KMS-11 (cell line): ENCODE results near the gene MFSD6.

Experiments used
- H2AFZ ChIP-seq: fragments of 200-600 bp; sonication (generic); 2 replicates; pipeline ENCODE4 v1.6.1; 2016; ENCODE audit warnings: antibody characterized with exemption, mixed run types, low read depth
- H3K27ac ChIP-seq: fragments of 200-600 bp; sonication (generic); 2 replicates; pipeline ENCODE4 v1.6.1; 2016; ENCODE audit warnings: mild to moderate bottlenecking, mixed run types
- H3K27me3 ChIP-seq: fragments of 200-600 bp; sonication (generic); 2 replicates; pipeline ENCODE4 v1.6.1; 2017; ENCODE audit warnings: mild to moderate bottlenecking, low read depth, mixed run types, moderate library complexity; ENCODE audit not compliant: insufficient read depth
- H3K36me3 ChIP-seq: fragments of 200-600 bp; sonication (generic); 2 replicates; pipeline ENCODE4 v1.6.1; 2017; ENCODE audit warnings: mild to moderate bottlenecking, mixed run types; ENCODE audit not compliant: insufficient read depth
- H3K4me1 ChIP-seq: fragments of 200-600 bp; sonication (generic); 2 replicates; pipeline ENCODE4 v1.6.1; 2016; ENCODE audit warnings: mild to moderate bottlenecking, low read depth, mixed run types; ENCODE audit not compliant: poor library complexity, severe bottlenecking
- H3K4me2 ChIP-seq: fragments of 200-600 bp; sonication (generic); 2 replicates; pipeline ENCODE4 v1.7.0; 2016; ENCODE audit warnings: mild to moderate bottlenecking, mixed run types
- H3K4me3 ChIP-seq: fragments of 200-600 bp; sonication (generic); IDR thresholded peaks from 2 replicates; pipeline ENCODE4 v1.6.1; 2017; ENCODE audit warnings: low read depth, low read length, mixed read lengths; ENCODE audit not compliant: insufficient read depth
- H3K79me2 ChIP-seq: fragments of 200-600 bp; sonication (generic); 2 replicates; pipeline ENCODE4 v1.6.1; 2016; ENCODE audit warnings: low read depth, mixed run types; ENCODE audit not compliant: insufficient read depth
- H3K9ac ChIP-seq: fragments of 200-600 bp; sonication (generic); 2 replicates; pipeline ENCODE4 v1.6.1; 2016; ENCODE audit warnings: mild to moderate bottlenecking, mixed run types
- H4K20me1 ChIP-seq: fragments of 200-600 bp; sonication (generic); 2 replicates; pipeline ENCODE4 v1.6.1; 2016; ENCODE audit warnings: mild to moderate bottlenecking, mixed run types; ENCODE audit not compliant: insufficient read depth
- CTCF ChIP-seq: fragments of 200-600 bp; sonication (generic); conservative IDR thresholded peaks from 2 replicates; pipeline ENCODE4 v1.6.1; 2017; ENCODE audit warnings: low read depth, mild to moderate bottlenecking, antibody characterized with exemption, low read length, moderate library complexity, mixed read lengths

MFSD6 gene

GRCh38 chr2:190441564-190441963 lies 33.4 kb downstream of the MFSD6 start:
- H2AFZ ChIP-seq = no peak overlapping the region
- H3K36me3 ChIP-seq = no peaks in the 10 kb centered on the region
- H3K27ac ChIP-seq = no peak overlapping the region
- TF ChIP-seq CTCF = no peak
- no peak overlapping the region for H3K4me2 ChIP-seq
- H3K79me2 ChIP-seq = no peaks in the 10 kb centered on the region; the same call in 1 of the 2 replicates
- H3K4me1 ChIP-seq = no peaks in the 10 kb centered on the region
- H3K4me3 ChIP-seq = no peak overlapping the region
- H3K9ac ChIP-seq = no peak overlapping the region
- H4K20me1 ChIP-seq = no peaks in the 10 kb centered on the region
- H3K27me3 ChIP-seq = no peaks in the 10 kb centered on the region

GRCh38 chr2:190443055-190443454 lies 34.9 kb downstream of the MFSD6 start:
- Histone ChIP-seq H3K4me2 (no peak overlapping the region), H3K36me3 (no peaks in the 10 kb centered on the region), H3K4me3 (no peak overlapping the region), H4K20me1 (no peaks in the 10 kb centered on the region), H3K27ac (no peak overlapping the region), H2AFZ (no peak overlapping the region), H3K4me1 (no peaks in the 10 kb centered on the region), H3K79me2 (no peaks in the 10 kb centered on the region; the same call in 1 of the 2 replicates), H3K27me3 (no peaks in the 10 kb centered on the region), H3K9ac (no peak overlapping the region)
- TF ChIP-seq CTCF = no peak

DNA sequence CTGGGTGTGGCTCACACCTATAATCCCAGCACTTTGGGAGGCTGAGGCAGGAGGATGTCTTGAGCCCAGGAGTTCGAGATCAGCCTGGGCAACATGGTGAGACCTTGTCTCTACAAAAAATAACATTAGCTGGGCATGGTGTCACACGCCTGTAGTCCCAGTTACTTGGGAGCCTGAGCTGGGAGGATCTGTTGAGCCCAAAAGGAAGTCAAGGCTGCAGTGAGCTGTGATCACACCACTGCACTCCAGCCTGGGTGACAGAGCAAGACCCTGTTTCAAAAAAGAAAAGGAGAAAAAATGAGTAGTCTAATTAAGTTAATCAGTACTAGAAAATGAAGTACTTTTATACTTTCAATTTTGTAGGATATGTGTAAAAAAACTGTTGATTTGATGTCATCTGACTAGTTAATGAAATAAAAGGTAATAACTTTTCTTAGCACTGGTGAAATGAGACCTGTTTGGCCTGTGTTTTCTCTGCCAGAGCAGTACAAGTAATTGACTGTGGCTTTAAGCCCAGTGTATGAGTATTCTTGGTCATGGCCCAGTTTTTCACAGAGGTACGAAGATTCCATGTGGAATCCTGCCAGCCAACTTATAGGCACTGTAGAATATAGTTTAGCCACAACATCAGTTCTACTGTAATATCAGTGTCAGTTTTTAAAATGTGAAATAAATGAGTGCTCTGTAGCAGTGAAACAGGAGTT lies 35.8 kb downstream of the MFSD6 start:
- Histone ChIP-seq H3K27me3 (no peaks in the 10 kb centered on the region), H3K36me3 (no peaks in the 10 kb centered on the region), H3K9ac (no peak overlapping the region), H3K79me2 (no peaks in the 10 kb centered on the region; the same call in 1 of the 2 replicates), H3K4me3 (no peak overlapping the region), H4K20me1 (no peaks in the 10 kb centered on the region), H3K27ac (no peak overlapping the region), H2AFZ (no peak overlapping the region), H3K4me1 (no peaks in the 10 kb centered on the region), H3K4me2 (no peak overlapping the region)
- no peak for TF ChIP-seq CTCF

DNA sequence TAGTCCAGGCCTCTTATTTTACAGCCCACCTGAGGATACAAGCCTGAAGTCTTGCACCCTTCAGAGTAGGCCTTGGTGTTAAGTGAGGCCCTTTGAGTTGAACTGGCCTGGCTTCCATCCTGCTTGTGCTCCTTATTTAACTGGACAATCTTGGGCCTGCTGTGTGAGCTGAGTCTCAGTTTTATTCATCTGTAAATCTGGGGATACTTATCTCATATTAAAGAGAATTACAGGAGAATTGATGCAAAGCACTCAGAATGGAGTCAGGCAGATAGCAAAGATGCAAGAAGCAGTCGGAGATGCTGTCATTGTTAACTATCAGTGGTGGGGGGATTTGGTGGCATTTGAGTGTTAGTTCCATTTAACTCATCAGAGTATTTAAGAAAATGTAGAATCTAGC lies 36.8 kb downstream of the MFSD6 start:
- H4K20me1 ChIP-seq = no peaks in the 10 kb centered on the region
- H3K27me3 ChIP-seq = no peaks in the 10 kb centered on the region
- H3K4me2 ChIP-seq = no peak overlapping the region
- no peak overlapping the region for H3K9ac ChIP-seq
- H3K36me3 ChIP-seq = no peaks in the 10 kb centered on the region
- H3K27ac ChIP-seq = no peak overlapping the region
- no peak overlapping the region for H2AFZ ChIP-seq
- H3K4me1 ChIP-seq = no peaks in the 10 kb centered on the region
- no peak for TF ChIP-seq CTCF
- H3K4me3 ChIP-seq = no peak overlapping the region
- H3K79me2 ChIP-seq = no peaks in the 10 kb centered on the region
